Nucleus accumbens (tissue), 56 donors: ENCODE data around the gene ELMO2.
"Not testable (repeated sequence)": the region's sequence is repeated elsewhere in the genome, so short reads cannot be mapped to it uniquely, and the experiment has no call there.

Experiments used
- DNase-seq, 56 donors: peaks; one replicate each; lab custom pipeline; 2025; lab: John Stamatoyannopoulos, UW

Gene ELMO2

GRCh38 chr20:46406986-46407670 lies 713 bp upstream of the ELMO2 start:
- peak in 51 of 56 donors; percentile 22 to 91 (median 73) for DNase-seq

GRCh38 chr20:46402331-46402811 lies 4.0 kb downstream of the ELMO2 start:
- DNase-seq: peak in 36 of 56 donors; percentile 9 to 74 (median 41)

GRCh38 chr20:46401478-46401860 lies 4.9 kb downstream of the ELMO2 start:
- DNase-seq: no peak

GRCh38 chr20:46400828-46401477 lies 5.5 kb downstream of the ELMO2 start:
- DNase-seq: no peak

- peak in 1 of 56 donors; percentile 8 for DNase-seq
Measured at GRCh38 chr20:46400253-46400652, 6.2 kb downstream of the ELMO2 start.

- DNase-seq: no peak
Measured at GRCh38 chr20:46399401-46399800, 7.0 kb downstream of the ELMO2 start.

- DNase-seq: no peak
Measured at GRCh38 chr20:46398963-46399362, 7.5 kb downstream of the ELMO2 start.

GRCh38 chr20:46396052-46396740 lies 10.2 kb downstream of the ELMO2 start:
- DNase-seq: no peak

GRCh38 chr20:46394872-46395760 lies 11.3 kb downstream of the ELMO2 start:
- DNase-seq: peak in 6 of 56 donors; percentile 19 to 49 (median 27)

GRCh38 chr20:46393967-46394366 lies 12.4 kb downstream of the ELMO2 start:
- DNase-seq: peak in 7 of 56 donors; percentile 23 to 33 (median 30)

- no peak for DNase-seq
Measured at GRCh38 chr20:46388937-46389336, 17.5 kb downstream of the ELMO2 start.

GRCh38 chr20:46388201-46388836 lies 18.1 kb downstream of the ELMO2 start:
- no peak for DNase-seq

- DNase-seq: not testable (repeated sequence)
Measured at GRCh38 chr20:46387054-46387453, 19.4 kb downstream of the ELMO2 start.

- no peak for DNase-seq
Measured at GRCh38 chr20:46378412-46379009, 27.9 kb downstream of the ELMO2 start.

GRCh38 chr20:46377518-46377917 lies 28.9 kb downstream of the ELMO2 start:
- no peak for DNase-seq

- no peak for DNase-seq
Measured at GRCh38 chr20:46376196-46376785, 30.1 kb downstream of the ELMO2 start.

GRCh38 chr20:46375771-46376170 lies 30.6 kb downstream of the ELMO2 start:
- no peak for DNase-seq

GRCh38 chr20:46374383-46374782 lies 32.0 kb downstream of the ELMO2 start:
- no peak for DNase-seq

- no peak for DNase-seq
Measured at GRCh38 chr20:46371656-46372055, 34.8 kb downstream of the ELMO2 start.
